ENCODE measurements around the gene LOXL3. TPM values are rescaled to one million over a fixed set of nuclear protein-coding genes. Genes with fewer than 3 reads are reported as not detected.
"Not testable (repeated sequence)": the region's sequence is repeated elsewhere in the genome, so short reads cannot be mapped to it uniquely, and the experiment has no call there.

Gene LOXL3
- total RNA-seq, 1 donor from 2014 or later, result 14.3 TPM

- DNase-seq (ENCODE audit: low spot score in 2 of 2) (no peak), FAIRE-seq (no peak)
These were observed 20.2 kb upstream of the LOXL3 start for GRCh38 chr2:74573747-74574562.

DNA sequence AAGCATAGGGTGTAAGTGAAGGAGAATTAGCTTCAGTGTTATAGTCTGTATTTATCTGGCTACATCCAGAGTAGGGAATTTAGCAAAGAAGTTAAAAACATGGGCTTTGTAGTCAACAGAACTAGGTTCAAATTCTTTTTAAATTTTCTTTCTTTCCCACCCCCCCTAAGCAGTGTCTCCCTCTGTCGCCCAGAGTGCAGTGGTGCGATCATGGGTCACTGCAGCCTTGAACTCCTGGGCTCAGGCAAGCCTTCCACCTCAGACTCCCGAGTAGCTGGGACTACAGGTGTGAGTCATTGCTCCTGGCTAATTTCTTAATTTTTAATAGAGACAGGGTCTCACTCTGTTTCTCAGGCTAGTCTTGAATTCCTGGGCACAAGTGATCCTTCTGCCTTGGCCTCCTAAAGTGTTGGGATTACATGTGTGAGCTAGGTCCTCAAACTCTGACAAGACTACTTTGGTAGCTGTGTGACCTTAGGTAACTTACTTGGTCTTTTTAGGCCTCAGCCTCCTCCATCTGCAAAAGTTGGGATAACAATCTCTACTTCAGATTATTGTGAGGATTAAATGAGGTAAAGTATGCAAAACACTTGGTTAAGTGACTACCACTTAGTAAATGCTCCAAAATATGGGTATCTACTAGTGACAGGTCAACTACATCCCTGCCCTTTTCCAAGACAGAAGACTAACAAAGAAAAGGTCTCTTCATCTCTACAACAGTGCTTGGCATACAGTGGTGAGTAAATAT lies 18.6 kb upstream of the LOXL3 start:
- no peak for FAIRE-seq

DNA sequence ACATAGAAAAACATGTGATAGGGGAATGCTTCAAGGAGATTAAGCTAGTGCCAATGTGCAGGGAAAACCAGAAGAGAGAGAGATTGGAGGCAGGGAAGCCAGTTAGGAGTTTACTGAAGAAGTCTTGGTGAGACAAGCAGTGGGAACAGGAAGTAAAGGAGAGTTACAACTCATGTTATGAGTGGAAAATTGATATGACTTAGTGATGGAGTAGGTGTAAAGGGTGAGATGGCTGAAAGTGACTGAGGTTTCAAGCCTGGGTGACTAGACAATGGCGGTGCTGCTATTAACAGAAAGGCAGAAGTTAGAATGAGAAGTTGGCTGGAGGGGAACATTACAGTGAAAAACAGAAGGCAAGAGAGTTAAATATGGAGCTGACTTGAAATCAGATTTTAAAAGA lies 17.3 kb upstream of the LOXL3 start:
- DNase-seq (ENCODE audit: low spot score in 2 of 2), result no peak
- no peak for FAIRE-seq

More for the DNA sequence above, 18.6 kb upstream of the LOXL3 start:
- no peak for DNase-seq (ENCODE audit: low spot score in 2 of 2)

DNA sequence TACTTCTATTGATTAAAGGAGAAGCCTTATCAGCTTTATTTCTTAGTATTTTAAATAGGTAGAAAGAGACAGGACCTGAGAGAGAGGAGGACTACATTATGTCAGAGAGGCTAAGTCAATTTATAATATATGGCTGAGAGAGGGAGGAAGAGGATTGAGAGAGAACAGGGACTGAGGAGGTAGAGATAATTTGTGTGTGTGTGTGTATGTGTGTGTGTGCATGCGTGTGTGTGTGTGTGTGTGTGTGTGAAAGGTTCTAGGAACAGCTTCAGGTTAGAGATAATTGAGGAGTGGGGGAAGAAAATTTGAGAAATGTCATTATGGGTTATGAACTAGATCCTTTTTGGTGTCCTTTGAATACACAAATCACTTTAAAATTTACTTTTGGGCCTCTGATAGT lies 15.9 kb upstream of the LOXL3 start:
- FAIRE-seq, result no peak
- no peak for DNase-seq (ENCODE audit: low spot score in 2 of 2)

- no peak for FAIRE-seq
These were observed 14.1 kb upstream of the LOXL3 start for GRCh38 chr2:74567881-74568280.

DNA sequence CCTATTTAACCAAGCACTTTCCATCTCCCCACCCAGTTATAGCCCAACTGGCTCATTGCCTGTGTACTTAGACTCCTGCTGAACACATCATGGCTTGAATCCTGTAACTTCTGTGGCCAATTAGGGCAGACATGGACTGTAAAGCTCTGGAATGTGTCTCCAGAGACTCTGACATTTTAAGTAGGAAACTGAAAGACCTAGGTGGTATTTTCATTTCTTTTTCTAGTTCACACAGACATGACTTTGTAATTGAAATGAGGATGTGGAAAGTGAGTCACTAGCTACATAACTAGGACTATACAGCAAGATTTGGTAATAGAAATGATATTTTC lies 13.0 kb upstream of the LOXL3 start:
- FAIRE-seq (no peak), DNase-seq (ENCODE audit: low spot score in 2 of 2) (no peak)

More at GRCh38 chr2:74567881-74568280, 14.1 kb upstream of the LOXL3 start:
- no peak for DNase-seq (ENCODE audit: low spot score in 2 of 2)

- FAIRE-seq (no peak), DNase-seq (ENCODE audit: low spot score in 2 of 2) (no peak)
These were observed 12.5 kb upstream of the LOXL3 start for GRCh38 chr2:74566076-74566753.

- no peak for FAIRE-seq
- DNase-seq (ENCODE audit: low spot score in 2 of 2), result no peak
These were observed 10.5 kb upstream of the LOXL3 start for GRCh38 chr2:74564222-74564621.

GRCh38 chr2:74562126-74562775 lies 8.5 kb upstream of the LOXL3 start:
- FAIRE-seq (no peak), DNase-seq (ENCODE audit: low spot score in 2 of 2) (no peak)

GRCh38 chr2:74561022-74561421 lies 7.3 kb upstream of the LOXL3 start:
- not testable (repeated sequence) for DNase-seq (ENCODE audit: low spot score in 2 of 2); FAIRE-seq

DNA sequence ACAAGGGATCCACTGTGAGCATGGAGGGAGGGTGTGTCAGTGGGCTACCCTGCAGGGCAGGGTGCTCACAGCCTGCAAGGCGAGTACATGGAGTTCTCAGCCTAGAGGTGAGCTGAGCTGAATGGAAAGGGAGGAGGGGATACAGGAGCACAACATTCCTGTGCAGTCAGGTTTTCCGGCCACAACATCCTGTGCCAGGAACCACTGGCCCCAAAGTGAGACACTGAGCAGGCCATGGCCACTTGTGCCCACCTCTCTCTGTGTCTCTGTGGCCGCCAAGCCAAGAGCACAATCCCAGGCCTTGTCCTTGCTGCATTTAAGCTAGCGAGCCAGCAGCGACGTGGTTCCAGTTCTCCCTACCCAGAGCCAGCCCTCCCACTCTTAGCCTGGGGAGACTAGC lies 6.8 kb upstream of the LOXL3 start:
- DNase-seq (ENCODE audit: low spot score in 2 of 2) (no peak), FAIRE-seq (no peak)

DNA sequence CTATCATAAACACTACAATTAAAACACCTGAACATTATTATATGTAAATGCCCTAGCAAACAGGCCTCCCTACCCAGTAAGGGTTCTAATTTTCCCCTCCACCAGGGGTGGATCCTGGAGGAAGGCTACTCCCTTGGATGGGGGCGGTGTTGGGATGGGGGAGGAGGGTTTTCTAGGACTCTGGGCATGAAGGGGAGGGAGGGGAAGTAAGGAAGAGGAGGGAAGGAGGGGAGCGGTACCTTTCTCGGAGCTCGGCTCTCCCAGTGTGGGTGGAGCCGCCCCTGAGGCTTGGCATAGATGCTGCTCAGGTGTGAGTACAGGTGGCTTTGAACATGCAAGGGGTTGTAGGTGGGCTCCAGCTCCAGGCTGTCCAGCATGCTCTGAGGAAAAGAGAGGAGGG lies 6.2 kb upstream of the LOXL3 start:
- no peak for FAIRE-seq

GRCh38 chr2:74558284-74559230 lies 4.8 kb upstream of the LOXL3 start:
- no peak for FAIRE-seq
- no peak for DNase-seq (ENCODE audit: low spot score in 2 of 2)

More for the DNA sequence above, 6.2 kb upstream of the LOXL3 start:
- no peak for DNase-seq (ENCODE audit: low spot score in 2 of 2)

- DNase-seq (ENCODE audit: low spot score in 2 of 2) (no peak), FAIRE-seq (no peak)
These were observed 3.2 kb upstream of the LOXL3 start for GRCh38 chr2:74556831-74557370.

- no peak for DNase-seq (ENCODE audit: low spot score in 2 of 2)
- FAIRE-seq, result no peak
These were observed 2.4 kb upstream of the LOXL3 start for GRCh38 chr2:74556159-74556558.

- DNase-seq (ENCODE audit: low spot score in 2 of 2), result no peak
- no peak for FAIRE-seq
These were observed 1.9 kb upstream of the LOXL3 start for GRCh38 chr2:74555610-74556103.

DNA sequence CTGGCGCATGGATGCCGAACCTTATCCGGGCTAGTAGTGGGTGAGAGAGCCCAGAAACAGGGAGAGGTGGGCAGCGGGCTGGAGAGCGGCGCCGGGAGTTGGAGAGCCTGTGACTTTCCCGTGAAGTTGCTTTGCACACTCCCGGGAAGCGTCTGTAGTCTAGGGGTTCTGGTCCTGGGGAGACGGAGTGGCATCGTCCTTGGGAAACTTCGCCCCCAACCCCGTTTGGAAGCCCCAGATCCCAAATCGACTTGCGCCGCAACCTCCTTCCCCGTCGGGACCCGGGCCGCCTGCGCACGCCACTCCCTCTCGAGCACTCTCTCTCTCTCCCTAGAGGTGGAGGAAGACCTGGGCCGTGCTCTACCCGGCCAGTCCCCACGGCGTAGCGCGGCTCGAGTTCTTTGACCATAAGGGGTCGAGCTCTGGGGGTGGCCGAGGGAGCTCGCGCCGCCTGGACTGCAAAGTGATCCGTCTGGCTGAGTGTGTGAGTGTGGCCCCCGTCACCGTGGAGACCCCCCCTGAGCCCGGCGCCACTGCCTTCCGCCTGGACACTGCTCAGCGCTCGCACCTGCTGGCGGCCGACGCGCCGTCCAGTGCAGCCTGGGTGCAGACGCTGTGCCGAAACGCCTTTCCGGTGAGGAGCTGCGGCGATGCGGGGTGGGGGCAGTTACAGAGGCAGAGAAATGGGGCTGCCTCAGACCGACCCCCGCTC lies 1.2 kb upstream of the LOXL3 start:
- DNase-seq (ENCODE audit: low spot score in 2 of 2) (no peak), FAIRE-seq (no peak)
